HEK293T (cell line): ENCODE measurements around the gene VPS37B.

Experiments used
- CTCF ChIA-PET: fragments of 350-600 bp; formaldehyde crosslinking; extraction: SDS; loops from one replicate; lab custom pipeline; 2021; ENCODE audit warnings: antibody characterized with exemption, inconsistent platforms; lab: Yijun Ruan, JAX
- POLR2A ChIA-PET: fragments of 350-600 bp; formaldehyde crosslinking; extraction: SDS; loops from one replicate; lab custom pipeline; 2020; ENCODE audit warnings: antibody characterized with exemption, inconsistent platforms; lab: Yijun Ruan, JAX
- DNase-seq: peaks from one replicate; pipeline ENCODE4 v3.0.0; 2012; ENCODE audit warnings: mixed read lengths; ENCODE audit errors: extremely low spot score
- ARNT ChIP-seq: fragments of 450-650 bp; IDR thresholded peaks from 2 replicates; pipeline ENCODE4 v1.6.1; 2017; ENCODE audit warnings: mild to moderate bottlenecking
- BHLHE40 ChIP-seq: fragments of 450-650 bp; IDR thresholded peaks from 2 replicates; pipeline ENCODE4 v1.6.1; 2016; ENCODE audit warnings: mild to moderate bottlenecking, moderate library complexity, borderline replicate concordance
- CTBP1 ChIP-seq: fragments of 450-650 bp; IDR thresholded peaks from 2 replicates; pipeline ENCODE4 v1.6.1; 2016; ENCODE audit warnings: borderline replicate concordance
- ELF4 ChIP-seq: fragments of 450-650 bp; IDR thresholded peaks from 2 replicates; pipeline ENCODE4 v1.6.1; 2017; ENCODE audit warnings: antibody characterized with exemption
- FOXA1 ChIP-seq: fragments of 450-650 bp; IDR thresholded peaks from 2 replicates; pipeline ENCODE4 v1.6.1; 2016; ENCODE audit warnings: mild to moderate bottlenecking
- FOXK2 ChIP-seq: fragments of 450-650 bp; IDR thresholded peaks from 2 replicates; pipeline ENCODE4 v1.6.1; 2016; ENCODE audit warnings: mild to moderate bottlenecking
- FOXM1 ChIP-seq: fragments of 450-650 bp; IDR thresholded peaks from 2 replicates; pipeline ENCODE4 v1.6.1; 2017; ENCODE audit warnings: mild to moderate bottlenecking, borderline replicate concordance
- HDGF ChIP-seq: fragments of 450-650 bp; IDR thresholded peaks from 2 replicates; pipeline ENCODE4 v1.6.1; 2017; ENCODE audit warnings: antibody characterized with exemption, borderline replicate concordance
- L3MBTL2 ChIP-seq: fragments of 450-650 bp; conservative IDR thresholded peaks from 2 replicates; pipeline ENCODE4 v1.6.1; 2016; ENCODE audit warnings: mild to moderate bottlenecking
- LEF1 ChIP-seq: fragments of 450-650 bp; IDR thresholded peaks from 2 replicates; pipeline ENCODE4 v1.6.1; 2017; ENCODE audit warnings: mild to moderate bottlenecking, borderline replicate concordance
- NFRKB ChIP-seq: fragments of 450-650 bp; IDR thresholded peaks from 2 replicates; pipeline ENCODE4 v1.6.1; 2016; ENCODE audit warnings: mild to moderate bottlenecking, moderate library complexity
- SP1 ChIP-seq: fragments of 450-650 bp; IDR thresholded peaks from 2 replicates; pipeline ENCODE4 v1.6.1; 2017
- SUZ12 ChIP-seq: fragments of 450-650 bp; IDR thresholded peaks from 2 replicates; pipeline ENCODE4 v1.6.1; 2016; ENCODE audit warnings: mild to moderate bottlenecking
- TARDBP ChIP-seq: fragments of 450-650 bp; IDR thresholded peaks from 2 replicates; pipeline ENCODE4 v1.6.1; 2016
- ZNF384 ChIP-seq: fragments of 450-650 bp; IDR thresholded peaks from 2 replicates; pipeline ENCODE4 v1.6.1; 2016
- TF ChIP-seq, protein P1 (sequence below): fragments of 450-650 bp; IDR thresholded peaks from 2 replicates; pipeline ENCODE4 v1.6.1; 2016

VPS37B gene

GRCh38 chr12:122840580-122841513, 55.1 kb downstream of the VPS37B start:
- TF ChIP-seq BHLHE40 (no peak), FOXM1 (no peak), ARNT (no peak), HDGF (no peak), ELF4 (no peak)
- no peak for DNase-seq
- ChIA-PET POLR2A (no interaction called here), CTCF (interaction anchor here (0.6 kb wide), 1 partner anchor 246 kb away, joined by 3 read pairs; no protein-coding TSS in a partner anchor)

- ChIA-PET POLR2A (no interaction called here), CTCF (interaction anchor here (0.6 kb wide), 2 partner anchors 15 to 246 kb away, joined by 3 to 4 read pairs; no protein-coding TSS in a partner anchor)
- no peak for DNase-seq
- TF ChIP-seq FOXK2 (no peak), L3MBTL2 (no peak), ARNT (no peak), LEF1 (no peak), ELF4 (no peak), SUZ12 (no peak), TARDBP (no peak), CTBP1 (no peak), HDGF (no peak), NFRKB (no peak), FOXA1 (no peak)
Observed at GRCh38 chr12:122839907-122840554, 55.9 kb downstream of the VPS37B start.

DNA sequence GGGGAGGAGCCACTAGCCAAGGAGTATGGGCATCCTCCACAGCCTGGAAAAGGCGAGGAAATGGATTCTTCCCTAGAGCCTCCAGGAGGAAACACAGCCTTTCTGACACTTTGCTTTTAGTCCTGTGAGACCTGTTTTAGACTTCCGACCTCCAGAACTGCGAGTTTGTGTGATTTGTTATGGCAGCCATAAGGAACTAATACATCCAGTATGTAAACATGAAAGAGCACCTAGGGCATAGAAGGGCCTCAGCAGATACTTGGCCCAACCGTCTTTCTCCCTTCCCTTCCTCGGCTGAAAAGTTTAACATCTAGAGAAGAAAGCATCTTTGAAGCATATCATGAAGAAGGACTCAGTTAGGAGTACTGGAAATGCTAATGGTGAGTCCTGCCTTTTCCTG, 57.1 kb downstream of the VPS37B start:
- ChIA-PET POLR2A (no interaction called here), CTCF (no interaction called here)
- TF ChIP-seq ARNT: no peak
- TF ChIP-seq, protein P1, sequence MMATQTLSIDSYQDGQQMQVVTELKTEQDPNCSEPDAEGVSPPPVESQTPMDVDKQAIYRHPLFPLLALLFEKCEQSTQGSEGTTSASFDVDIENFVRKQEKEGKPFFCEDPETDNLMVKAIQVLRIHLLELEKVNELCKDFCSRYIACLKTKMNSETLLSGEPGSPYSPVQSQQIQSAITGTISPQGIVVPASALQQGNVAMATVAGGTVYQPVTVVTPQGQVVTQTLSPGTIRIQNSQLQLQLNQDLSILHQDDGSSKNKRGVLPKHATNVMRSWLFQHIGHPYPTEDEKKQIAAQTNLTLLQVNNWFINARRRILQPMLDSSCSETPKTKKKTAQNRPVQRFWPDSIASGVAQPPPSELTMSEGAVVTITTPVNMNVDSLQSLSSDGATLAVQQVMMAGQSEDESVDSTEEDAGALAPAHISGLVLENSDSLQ: no peak
- TF ChIP-seq FOXK2: no peak
- no peak for TF ChIP-seq FOXA1
- no peak for TF ChIP-seq LEF1
- no peak for TF ChIP-seq ZNF384
- TF ChIP-seq BHLHE40: no peak
- no peak for TF ChIP-seq L3MBTL2
- TF ChIP-seq HDGF: no peak
- TF ChIP-seq NFRKB: no peak
- no peak for TF ChIP-seq SUZ12
- DNase-seq: no peak

GRCh38 chr12:122837306-122838265, 58.3 kb downstream of the VPS37B start:
- ChIA-PET POLR2A (interaction anchor here (1.1 kb wide), 1 partner anchor 37 kb away, joined by 3 read pairs; no protein-coding TSS in a partner anchor), CTCF (no interaction called here)
- DNase-seq: no peak
- TF ChIP-seq CTBP1 (no peak), BHLHE40 (no peak), SP1 (no peak), ARNT (no peak), FOXA1 (no peak), LEF1 (no peak), TARDBP (no peak), L3MBTL2 (no peak), ZNF384 (no peak), FOXK2 (no peak), NFRKB (no peak), FOXM1 (no peak), SUZ12 (no peak), ELF4 (no peak), HDGF (no peak)
- TF ChIP-seq, protein P1: no peak

DNA sequence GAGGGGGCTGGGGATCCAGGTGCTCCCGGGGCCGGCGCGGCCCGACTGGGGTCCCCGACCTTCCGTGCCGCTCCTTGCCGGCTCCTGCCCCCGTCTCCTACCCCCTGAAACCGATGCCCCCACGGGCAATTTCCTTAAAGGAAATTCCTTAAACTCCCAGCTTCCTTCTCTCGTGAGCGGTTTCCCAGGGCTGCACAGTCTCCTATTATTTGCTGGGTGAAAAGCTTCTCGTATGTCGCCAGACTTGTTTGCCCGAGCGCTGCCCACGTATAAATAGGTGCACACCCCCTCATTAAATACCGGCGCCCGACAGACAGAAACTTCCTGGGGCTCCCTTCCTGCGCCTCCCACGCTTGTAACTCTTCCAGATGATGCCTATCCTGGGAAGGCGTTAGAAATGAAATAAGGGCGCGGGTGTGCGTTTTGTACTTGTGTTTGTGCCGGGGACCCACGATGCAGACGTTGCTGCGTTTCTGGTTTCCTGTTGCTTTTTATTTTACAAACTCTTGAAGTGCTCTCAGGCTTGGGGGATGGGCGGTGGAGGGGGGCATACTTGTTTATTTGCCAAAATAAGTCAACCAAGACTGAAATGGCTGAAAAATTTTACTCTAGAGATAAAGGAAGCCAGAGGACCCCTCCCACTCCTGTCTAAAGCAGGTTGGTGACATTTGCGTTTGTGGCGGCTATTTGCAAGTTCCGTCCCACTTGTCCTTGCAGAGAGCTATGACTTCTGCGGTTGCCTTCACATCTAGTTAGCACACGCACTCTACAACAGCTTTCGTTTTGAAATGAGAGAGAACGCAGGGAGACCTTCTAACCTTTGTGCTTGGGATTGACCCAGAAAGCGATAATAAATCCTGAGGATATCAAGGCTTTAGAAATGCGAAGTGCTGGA, 59.6 kb downstream of the VPS37B start:
- TF ChIP-seq ARNT (no peak), BHLHE40 (no peak), L3MBTL2 (no peak), SUZ12 (no peak), FOXA1 (no peak), ELF4 (no peak), CTBP1 (no peak), SP1 (no peak), ZNF384 (no peak), HDGF (no peak), TARDBP (no peak), FOXK2 (no peak), NFRKB (no peak), LEF1 (no peak), FOXM1 (no peak)
- TF ChIP-seq, protein P1: no peak
- DNase-seq: no peak
- ChIA-PET CTCF (interaction anchor here (0.9 kb wide), 1 partner anchor 42 kb away, joined by 3 read pairs; no protein-coding TSS in a partner anchor), POLR2A (interaction anchor here (0.6 to 1.1 kb wide), 3 partner anchors 35 to 396 kb away, joined by 3 to 4 read pairs (median 3); no protein-coding TSS in a partner anchor)
